HCT116 (cell line): ENCODE measurements around the gene PA2G4. TPM values are rescaled to one million over a fixed set of nuclear protein-coding genes. Genes with fewer than 3 reads are reported as not detected.
A peak's percentile ranks its signal among the peaks of the same experiment; 100 is the strongest.

Source experiments
- ATAC-seq: fragments of 200-7000 bp; cut with Tn5 transposase; 2 replicates; pipeline ENCODE4 v1.9.1; 2020; ENCODE audit warnings: mild to moderate bottlenecking, moderate library complexity
- BruUV-seq: library from RNA; stranded (reverse); fragments of 400-500 nt; replicated peaks from 2 replicates; lab custom pipeline; 2021; lab: Mats Ljungman, UMichigan
- CTCF ChIA-PET: fragments of 300-600 bp; sonication (Branson Sonifier 250); formaldehyde crosslinking; loops from one replicate; lab custom pipeline; 2021; ENCODE audit warnings: antibody characterized with exemption; lab: Charles Lee
- POLR2A ChIA-PET: fragments of 300-600, 350-600 bp; sonication (Branson Sonifier 250); formaldehyde crosslinking; loops from one replicate; lab custom pipeline; 2021; ENCODE audit warnings: antibody characterized with exemption; lab: Charles Lee
- RAD21 ChIA-PET, 2 experiments: fragments of 300-600 bp; sonication (Branson Sonifier 250); formaldehyde crosslinking; loops; one replicate each; lab custom pipeline; 2023; ENCODE audit warnings: low total read pairs in 2 of 2; ENCODE audit not compliant: uncharacterized antibody in 2 of 2, unreplicated experiment in 2 of 2, low non-redundant PET in 1 of 2; lab: Charles Lee
- DNase-seq: peaks from one replicate; pipeline ENCODE4 v3.0.0-alpha.2; 2010; ENCODE audit warnings: low read depth, low spot score
- H2AFZ ChIP-seq: fragments of 200-600 bp; shearing (Covaris generic), sonication (generic); 2 replicates; pipeline ENCODE4 v1.6.1; 2017; ENCODE audit warnings: low read depth, mixed run types, mixed read lengths, antibody characterized with exemption, low read length; ENCODE audit not compliant: poor library complexity, severe bottlenecking
- H3K27ac ChIP-seq: 2 replicates; pipeline ENCODE4 v1.5.1; 2012; ENCODE audit warnings: low read depth, low read length
- H3K27me3 ChIP-seq: fragments of 200-600 bp; sonication (generic); 2 replicates; pipeline ENCODE4 v1.6.1; 2016; ENCODE audit warnings: mixed run types, low read length, mixed read lengths; ENCODE audit not compliant: insufficient read depth
- H3K36me3 ChIP-seq, 2 experiments: fragments of 200-500 bp in 1 of 2; fragments of 200-600 bp in 1 of 2; sonication (Bioruptor generic) in 1 of 2; sonication (generic) in 1 of 2; 2 replicates each; pipeline versions ENCODE4 v1.5.1 to v1.6.1; 2014 to 2016; ENCODE audit warnings: low read length in 2 of 2, inconsistent platforms in 1 of 2, mixed read lengths in 1 of 2, mixed run types in 1 of 2; ENCODE audit not compliant: insufficient read depth in 2 of 2, control insufficient read depth in 1 of 2
- H3K4me1 ChIP-seq, 2 experiments: fragments of 200-600 bp in 1 of 2; sonication (generic) in 1 of 2; 2 replicates each; pipeline versions ENCODE4 v1.5.1 to v1.6.1; 2012 to 2017; ENCODE audit warnings: low read length in 2 of 2, inconsistent platforms in 1 of 2, mild to moderate bottlenecking in 1 of 2, mixed read lengths in 1 of 2, mixed run types in 1 of 2, moderate library complexity in 1 of 2; ENCODE audit not compliant: insufficient read depth in 2 of 2, control insufficient read depth in 1 of 2
- H3K4me2 ChIP-seq: fragments of 200-600 bp; sonication (generic); 2 replicates; pipeline ENCODE4 v1.6.1; 2017; ENCODE audit warnings: mixed run types, low read length, mixed read lengths
- H3K4me3 ChIP-seq, 2 experiments: fragments of 200-600 bp in 1 of 2; sonication (generic) in 1 of 2; replicated peaks in 1 of 2; 2 replicates each; pipeline ENCODE4 v1.5.1; 2011 to 2016; ENCODE audit warnings: low read length in 2 of 2, control low read depth in 1 of 2, low read depth in 1 of 2, mild to moderate bottlenecking in 1 of 2, mixed read lengths in 1 of 2, mixed run types in 1 of 2
- H3K79me2 ChIP-seq: fragments of 200-600 bp; sonication (generic); 2 replicates; pipeline ENCODE4 v1.6.1; 2017; ENCODE audit warnings: mild to moderate bottlenecking, mixed run types, low read length, moderate library complexity, mixed read lengths; ENCODE audit not compliant: insufficient read depth
- H3K9ac ChIP-seq: fragments of 200-600 bp; sonication (generic); 2 replicates; pipeline ENCODE4 v1.6.1; 2016; ENCODE audit warnings: low read length, mixed read lengths
- H3K9me2 ChIP-seq: fragments of 200-600 bp; sonication (generic), shearing (Covaris generic); 2 replicates; pipeline ENCODE4 v1.6.1; 2017; ENCODE audit warnings: mixed run types, mild to moderate bottlenecking, moderate library complexity; ENCODE audit not compliant: insufficient read depth
- H3K9me3 ChIP-seq, 2 experiments: fragments of 200-500 bp in 1 of 2; fragments of 200-600 bp in 1 of 2; sonication (Bioruptor generic) in 1 of 2; sonication (generic) in 1 of 2; 2 replicates each; pipeline ENCODE4 v1.6.1; 2014 to 2017; ENCODE audit warnings: low read length in 2 of 2, mixed read lengths in 2 of 2, inconsistent platforms in 1 of 2, low read depth in 1 of 2, mild to moderate bottlenecking in 1 of 2, mixed run types in 1 of 2, moderate library complexity in 1 of 2; ENCODE audit not compliant: control insufficient read depth in 1 of 2, insufficient read depth in 1 of 2
- H4K20me1 ChIP-seq: fragments of 200-600 bp; sonication (generic), shearing (Covaris generic); 2 replicates; pipeline ENCODE4 v1.6.1; 2017; ENCODE audit warnings: mixed run types, mild to moderate bottlenecking, moderate library complexity; ENCODE audit not compliant: insufficient read depth
- JUND ChIP-seq: IDR thresholded peaks from 2 replicates; pipeline ENCODE4 v1.6.1; 2012
- MAX ChIP-seq: IDR thresholded peaks from 2 replicates; pipeline ENCODE4 v1.6.1; 2012
- POLR2AphosphoS5 ChIP-seq: IDR thresholded peaks from 2 replicates; pipeline ENCODE4 v1.6.1; 2011; ENCODE audit warnings: mild to moderate bottlenecking, low read depth, low read length, moderate library complexity
- RAD21 ChIP-seq: IDR thresholded peaks from 2 replicates; pipeline ENCODE4 v1.6.1; 2012; ENCODE audit warnings: low read depth, mild to moderate bottlenecking
- YY1 ChIP-seq: IDR thresholded peaks from 2 replicates; pipeline ENCODE4 v1.6.1; 2011; ENCODE audit warnings: low read length, low read depth, moderate library complexity, mild to moderate bottlenecking; ENCODE audit not compliant: insufficient replicate concordance; ENCODE audit errors: extremely low read depth
- intact Hi-C: fragments of 100-400 bp; cut with micrococcal nuclease; formaldehyde crosslinking; loops from 2 replicates; pipeline ENCODE4 v1.10.0; 2022
- total RNA-seq: library from RNA; stranded (reverse); gene quantifications from one replicate; pipeline ENCODE4 v1.2.1, GENCODE V29; 2021; ENCODE audit not compliant: unreplicated experiment

The PA2G4 gene
- total RNA-seq, 1 experiment from 2014 or later, result 302 TPM

- peaks cover 24 to 26% of the 10 kb centered on the region in 2 experiments for H3K36me3 ChIP-seq
- no peaks in the 10 kb centered on the region for H3K9me2 ChIP-seq
- H4K20me1 ChIP-seq, result no peaks in the 10 kb centered on the region
- TF ChIP-seq YY1 (no peak), POLR2AphosphoS5 (peak; percentile 45), JUND (no peak), MAX (no peak)
- H3K9me3 ChIP-seq, result no peaks in the 10 kb centered on the region
- ChIA-PET RAD21 (no interaction called here), POLR2A (no interaction called here), CTCF (no interaction called here)
- H2AFZ ChIP-seq, result no peak overlapping the region
- H3K27me3 ChIP-seq, result no peaks in the 10 kb centered on the region
- H3K4me1 ChIP-seq, result peaks cover 8 to 16% of the 10 kb centered on the region in 2 experiments
- H3K4me2 ChIP-seq, result no peak overlapping the region
- DNase-seq (no peak), ATAC-seq (no peak; the same call in 1 of the 2 replicates)
- no peak overlapping the region for H3K9ac ChIP-seq
- no peak overlapping the region for H3K4me3 ChIP-seq
- H3K79me2 ChIP-seq, result no peaks in the 10 kb centered on the region
- no peak overlapping the region for H3K27ac ChIP-seq
- intact Hi-C loops, result no loop called here
- TSS peak; percentile 30 for BruUV-seq
Observed at GRCh38 chr12:56146492-56147460, 42.4 kb downstream of the PA2G4 start.

- ChIA-PET CTCF (no interaction called here), POLR2A (interaction anchor here (1.9 kb wide), 1 partner anchor 23 kb away, joined by 18 read pairs; the partner anchor contains the start of gene ESYT1)
- peak overlapping the region; percentile 81; the same call in 1 of the 2 replicates for H3K4me2 ChIP-seq
- H3K36me3 ChIP-seq, result no peaks in the 10 kb centered on the region; a peak in 1 of 4 replicates
- peaks cover 11 to 25% of the 10 kb centered on the region in 2 experiments for H3K4me1 ChIP-seq
- intact Hi-C loops, result no loop called here
- peak overlapping the region; percentile 91; the same call in 1 of the 2 replicates for H3K27ac ChIP-seq
- no TSS peak for BruUV-seq
- DNase-seq (no peak), ATAC-seq (no peak)
- no peaks in the 10 kb centered on the region for H3K9me2 ChIP-seq
- no peaks in the 10 kb centered on the region; the same call in 1 of the 2 replicates for H3K79me2 ChIP-seq
- no peaks in the 10 kb centered on the region for H3K9me3 ChIP-seq
- H3K4me3 ChIP-seq, result no peak overlapping the region
- H3K9ac ChIP-seq, result no peak overlapping the region
- H2AFZ ChIP-seq, result no peak overlapping the region
- no peaks in the 10 kb centered on the region for H4K20me1 ChIP-seq
- TF ChIP-seq RAD21, result no peak
- TF ChIP-seq POLR2AphosphoS5, result peak; percentile 34; the same call in 1 of the 2 replicates
- TF ChIP-seq, all 23 proteins: peak for 1
- RAD21 ChIA-PET, result no interaction called here
- no peaks in the 10 kb centered on the region for H3K27me3 ChIP-seq
Observed at GRCh38 chr12:56150563-56150962, 46.2 kb downstream of the PA2G4 start.
